H1 (cell line): ENCODE results near the gene MICU1. TPM values are rescaled to one million over a fixed set of nuclear protein-coding genes. Genes with fewer than 3 reads are reported as not detected.

Experiments used
- CTCF ChIA-PET: fragments of 300-600 bp; sonication (Branson Sonifier 250); formaldehyde crosslinking; loops from one replicate; lab custom pipeline; 2021; ENCODE audit not compliant: partially characterized antibody; lab: Charles Lee
- POLR2A ChIA-PET: fragments of 300-600 bp; sonication (Branson Sonifier 250); formaldehyde crosslinking; loops from one replicate; lab custom pipeline; 2021; ENCODE audit warnings: inconsistent platforms; ENCODE audit not compliant: partially characterized antibody; lab: Charles Lee
- DNase-seq, 2 experiments: peaks; one replicate each; pipeline versions ENCODE4 v3.0.0 to v3.0.0-alpha.2; 2010 to 2022; ENCODE audit warnings: low spot score in 2 of 2, low read depth in 1 of 2, mixed read lengths in 1 of 2
- FAIRE-seq: peaks from 2 replicates; lab custom pipeline; 2011; peaks lifted over from hg19 to GRCh38; lab: Jason Lieb, UNC
- H2AFZ ChIP-seq: 2 replicates; pipeline ENCODE4 v1.8.1; 2012; ENCODE audit warnings: low read length, inconsistent platforms
- H2AK5ac ChIP-seq: 2 replicates; pipeline ENCODE4 v1.6.1; 2013; ENCODE audit warnings: low read depth, low read length
- H2BK120ac ChIP-seq: replicated peaks from 2 replicates; pipeline ENCODE3; 2013; ENCODE audit warnings: low read depth, low read length, inconsistent platforms
- H2BK12ac ChIP-seq: 2 replicates; pipeline ENCODE4 v1.6.1; 2013; ENCODE audit warnings: low read depth, low read length
- H2BK15ac ChIP-seq: 2 replicates; pipeline ENCODE4 v1.6.1; 2013; ENCODE audit warnings: low read length
- H2BK20ac ChIP-seq: 2 replicates; pipeline ENCODE4 v1.6.1; 2013; ENCODE audit warnings: low read length
- H2BK5ac ChIP-seq: 2 replicates; pipeline ENCODE4 v1.6.1; 2013; ENCODE audit warnings: low read depth, low read length
- H3K14ac ChIP-seq: 2 replicates; pipeline ENCODE4 v1.6.1; 2013; ENCODE audit warnings: inconsistent platforms; ENCODE audit not compliant: insufficient read length
- H3K18ac ChIP-seq: 2 replicates; pipeline ENCODE4 v1.6.1; 2013; ENCODE audit warnings: low read length; ENCODE audit errors: extremely low read depth
- H3K23ac ChIP-seq: 2 replicates; pipeline ENCODE4 v1.6.1; 2013; ENCODE audit warnings: inconsistent platforms; ENCODE audit not compliant: insufficient read length
- H3K23me2 ChIP-seq: 2 replicates; pipeline ENCODE4 v1.6.1; 2013; ENCODE audit warnings: low read depth, low read length
- H3K27ac ChIP-seq: 2 replicates; pipeline ENCODE4 v1.6.1; 2011; ENCODE audit warnings: low read depth, low read length, inconsistent platforms
- H3K27me3 ChIP-seq, 4 experiments: replicated peaks in 1 of 4; 1 replicate in 1 of 4; 2 replicates in 3 of 4; pipeline versions ENCODE4 v1.6.1 to v1.8.1; 2011 to 2013; ENCODE audit warnings: low read length in 3 of 4, mild to moderate bottlenecking in 3 of 4, inconsistent platforms in 2 of 4, mixed read lengths in 2 of 4, moderate library complexity in 1 of 4; ENCODE audit not compliant: control insufficient read depth in 3 of 4, insufficient read depth in 3 of 4; ENCODE audit errors: extremely low read depth in 1 of 4
- H3K36me3 ChIP-seq, 4 experiments: 2 replicates each; pipeline versions ENCODE4 v1.6.1 to v1.8.1; 2011 to 2013; ENCODE audit warnings: mild to moderate bottlenecking in 4 of 4, low read length in 3 of 4, moderate library complexity in 2 of 4, control low read depth in 1 of 4, inconsistent platforms in 1 of 4; ENCODE audit not compliant: insufficient read depth in 4 of 4, control insufficient read depth in 2 of 4
- H3K4ac ChIP-seq: replicated peaks from 2 replicates; pipeline ENCODE3; 2013; ENCODE audit warnings: low read length, low read depth, mixed read lengths, inconsistent platforms; ENCODE audit not compliant: insufficient read length
- H3K4me1 ChIP-seq, 4 experiments: replicated peaks in 1 of 4; 1 replicate in 1 of 4; 2 replicates in 3 of 4; pipeline versions ENCODE4 v1.6.1 to v1.8.1; 2011 to 2013; ENCODE audit warnings: low read length in 3 of 4, inconsistent platforms in 2 of 4, mixed read lengths in 1 of 4; ENCODE audit not compliant: insufficient read depth in 4 of 4, control insufficient read depth in 3 of 4
- H3K4me2 ChIP-seq, 2 experiments: 2 replicates each; pipeline versions ENCODE4 v1.6.1 to v1.8.1; 2011 to 2013; ENCODE audit warnings: low read depth in 2 of 2, low read length in 2 of 2, control low read depth in 1 of 2, inconsistent platforms in 1 of 2, mild to moderate bottlenecking in 1 of 2; ENCODE audit not compliant: insufficient read depth in 1 of 2
- H3K4me3 ChIP-seq, 4 experiments: fragments of 200-600, 300-600 bp in 1 of 4; sonication (generic), shearing (Covaris generic), sonication (Bioruptor Twin) in 1 of 4; 2 replicates each; pipeline versions ENCODE4 v1.5.1 to v1.8.1; 2011 to 2016; ENCODE audit warnings: low read length in 4 of 4, low read depth in 3 of 4, control low read depth in 2 of 4, inconsistent platforms in 2 of 4, mild to moderate bottlenecking in 2 of 4, mixed read lengths in 1 of 4, moderate library complexity in 1 of 4; ENCODE audit not compliant: insufficient read depth in 2 of 4; ENCODE audit errors: extremely low read depth in 1 of 4
- H3K56ac ChIP-seq: replicated peaks from 2 replicates; pipeline ENCODE3; 2013; ENCODE audit warnings: low read depth, mild to moderate bottlenecking, mixed read lengths, low read length, inconsistent platforms; ENCODE audit not compliant: insufficient read length
- H3K79me1 ChIP-seq: 2 replicates; pipeline ENCODE4 v1.6.1; 2013; ENCODE audit warnings: low read depth, low read length, control low read depth
- H3K79me2 ChIP-seq, 2 experiments: 2 replicates each; pipeline versions ENCODE4 v1.6.1 to v1.8.1; 2012 to 2013; ENCODE audit warnings: low read length in 2 of 2, mild to moderate bottlenecking in 2 of 2, inconsistent platforms in 1 of 2; ENCODE audit not compliant: insufficient read depth in 2 of 2, control insufficient read depth in 1 of 2
- H3K9ac ChIP-seq, 4 experiments: replicated peaks in 1 of 4; 1 replicate in 1 of 4; 2 replicates in 3 of 4; pipeline versions ENCODE4 v1.6.1 to v1.8.1; 2011 to 2013; ENCODE audit warnings: low read depth in 3 of 4, low read length in 3 of 4, control low read depth in 2 of 4, mild to moderate bottlenecking in 2 of 4, moderate library complexity in 2 of 4, inconsistent platforms in 1 of 4; ENCODE audit errors: extremely low read depth in 1 of 4
- H3K9me3 ChIP-seq, 2 experiments: 2 replicates each; pipeline versions ENCODE4 v1.6.1 to v1.8.1; 2012 to 2013; ENCODE audit warnings: mild to moderate bottlenecking in 2 of 2, moderate library complexity in 2 of 2, control low read depth in 1 of 2, inconsistent platforms in 1 of 2, low read depth in 1 of 2, low read length in 1 of 2, mixed read lengths in 1 of 2; ENCODE audit not compliant: insufficient read depth in 2 of 2
- H4K20me1 ChIP-seq, 2 experiments: replicated peaks in 1 of 2; 2 replicates each; pipeline versions ENCODE3 to v1.8.1; 2011 to 2013; ENCODE audit warnings: inconsistent platforms in 2 of 2, low read length in 2 of 2, mild to moderate bottlenecking in 1 of 2; ENCODE audit not compliant: insufficient read depth in 2 of 2, control insufficient read depth in 1 of 2
- H4K5ac ChIP-seq: 2 replicates; pipeline ENCODE4 v1.6.1; 2013; ENCODE audit warnings: low read length, low read depth, mixed read lengths, inconsistent platforms; ENCODE audit not compliant: insufficient read length
- H4K8ac ChIP-seq: 2 replicates; pipeline ENCODE4 v1.8.0; 2013; ENCODE audit warnings: mild to moderate bottlenecking, moderate library complexity, low read length, inconsistent platforms; ENCODE audit not compliant: insufficient read depth; ENCODE audit errors: extremely low read depth
- H4K91ac ChIP-seq: replicated peaks from 2 replicates; pipeline ENCODE3; 2013; ENCODE audit warnings: low read length, mixed read lengths, inconsistent platforms; ENCODE audit not compliant: insufficient read length
- BCL11A ChIP-seq, 2 experiments: IDR thresholded peaks; one replicate each; pipeline ENCODE4 v1.6.1; 2011; ENCODE audit warnings: low read depth in 2 of 2, low read length in 2 of 2, mild to moderate bottlenecking in 2 of 2
- RAD21 ChIP-seq, 2 experiments: IDR thresholded peaks in 1 of 2; conservative IDR thresholded peaks in 1 of 2; 2 replicates each; pipeline ENCODE4 v1.6.1; 2011; ENCODE audit warnings: low read depth in 2 of 2, low read length in 2 of 2, improper control_type of control experiment in 1 of 2, inconsistent platforms in 1 of 2, mild to moderate bottlenecking in 1 of 2, moderate library complexity in 1 of 2
- TEAD4 ChIP-seq: IDR thresholded peaks from 2 replicates; pipeline ENCODE4 v1.6.1; 2012; ENCODE audit warnings: low read depth, low read length, inconsistent platforms, mixed read lengths
- WGBS, 2 experiments: shearing (Covaris generic) in 1 of 2; methylation state at CpG; one replicate each; pipeline versions ENCODE4 v1.1.6 to v1.1.7; 2013 to 2015; ENCODE audit warnings: low lambda C conversion rate in 2 of 2, mixed read lengths in 2 of 2, inconsistent platforms in 1 of 2, low coverage in 1 of 2, missing lambda C conversion rate in 1 of 2; ENCODE audit not compliant: insufficient replicate concordance in 2 of 2, insufficient coverage in 1 of 2, insufficient read length in 1 of 2; ENCODE audit errors: extremely low coverage in 1 of 2, missing lambda C conversion rate in 1 of 2; 5-methylcytosine and 5-hydroxymethylcytosine counted together
- polyA plus RNA-seq, 7 experiments: library from polyadenylated mRNA; depleted of rRNA in 3 of 7; stranded (reverse) in 5 of 7; unstranded in 2 of 7; fragments of >200 nt in 5 of 7; fragments of 200-250 nt in 2 of 7; gene quantifications; 1 replicate in 5 of 7; 2 replicates in 1 of 7; 4 replicates in 1 of 7; pipeline versions ENCODE4 v1.2.1 to v1.2.3, GENCODE V29; 2011 to 2013; ENCODE audit warnings: missing spikeins in 2 of 7, mixed read lengths in 2 of 7
- total RNA-seq: library from RNA; stranded (reverse); fragmentation: NEBNext Ultra II Directional; extraction: Animal tissue kit (Norgen Biotek cat#: 25700); gene quantifications from 2 replicates; pipeline ENCODE4 v1.2.1, GENCODE V29; 2021
- TF ChIP-seq, protein P1 (sequence below), 3 experiments: IDR thresholded peaks; 1 replicate in 2 of 3; 2 replicates in 1 of 3; pipeline versions ENCODE4 v1.5.1 to v1.6.1; 2011; ENCODE audit warnings: low read length in 3 of 3, mild to moderate bottlenecking in 3 of 3, inconsistent platforms in 2 of 3, low read depth in 1 of 3, moderate library complexity in 1 of 3; ENCODE audit not compliant: insufficient read depth in 1 of 3; ENCODE audit errors: control extremely low read depth in 1 of 3

The MICU1 gene
- total and polyA plus RNA-seq, 2 of the 8 experiments (the other 6 are each of a cell fraction or from before 2014, with no cell fraction given), result 18.0 to 36.7 TPM

DNA sequence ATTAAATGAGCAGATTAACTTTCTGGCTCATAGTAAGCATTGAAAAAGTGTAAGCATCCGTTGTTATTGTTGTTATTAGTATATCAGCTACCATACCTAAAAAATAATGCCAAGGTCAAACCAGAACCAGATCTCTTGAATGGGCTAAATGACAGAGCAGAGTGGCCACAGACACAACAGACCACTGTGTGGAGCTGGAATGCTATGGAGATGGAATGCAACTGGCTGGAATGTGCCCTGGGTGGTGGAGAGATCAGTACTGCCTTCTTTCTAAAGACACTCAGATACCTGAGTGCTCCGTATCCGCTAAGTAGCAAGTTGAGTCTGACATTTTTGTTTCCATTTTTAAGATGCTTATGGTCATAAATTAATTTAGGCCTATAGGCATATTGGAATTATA, 250.7 kb downstream of the MICU1 start:
- no peak overlapping the region for H4K91ac ChIP-seq
- FAIRE-seq, result peak; percentile 71
- no peak overlapping the region for H2BK15ac ChIP-seq
- H4K5ac ChIP-seq, result no peak overlapping the region
- POLR2A ChIA-PET, result interaction anchor here (1.2 kb wide), 1 partner anchor 11 kb away, joined by 6 read pairs; no protein-coding TSS in a partner anchor
- H4K20me1 ChIP-seq, result no peaks in the 10 kb centered on the region
- no peak overlapping the region for H2AK5ac ChIP-seq
- H3K9ac ChIP-seq, result no peak overlapping the region
- no peak overlapping the region for H2BK5ac ChIP-seq
- no peaks in the 10 kb centered on the region for H3K79me2 ChIP-seq
- no peak overlapping the region for H3K14ac ChIP-seq
- no peak overlapping the region for H3K4me2 ChIP-seq
- H2BK20ac ChIP-seq, result no peak overlapping the region
- CTCF ChIA-PET, result interaction anchor here (0.7 to 4.4 kb wide), 37 partner anchors 10 to 794 kb away, joined by 3 to 44 read pairs (median 3); no protein-coding TSS in a partner anchor
- no peaks in the 10 kb centered on the region for H3K23me2 ChIP-seq
- H3K4me3 ChIP-seq, result no peak overlapping the region
- H3K9me3 ChIP-seq, result no peaks in the 10 kb centered on the region
- no peaks in the 10 kb centered on the region for H3K27me3 ChIP-seq
- H3K56ac ChIP-seq, result no peak overlapping the region
- 91% methylated on average over 3 of the region's 3 CpGs; no CpG with 5 or more reads in 1 of the 2 experiments for WGBS, 2 experiments
- no peak overlapping the region for H2BK120ac ChIP-seq
- TF ChIP-seq TEAD4, result peak; percentile 95
- TF ChIP-seq, protein P1, sequence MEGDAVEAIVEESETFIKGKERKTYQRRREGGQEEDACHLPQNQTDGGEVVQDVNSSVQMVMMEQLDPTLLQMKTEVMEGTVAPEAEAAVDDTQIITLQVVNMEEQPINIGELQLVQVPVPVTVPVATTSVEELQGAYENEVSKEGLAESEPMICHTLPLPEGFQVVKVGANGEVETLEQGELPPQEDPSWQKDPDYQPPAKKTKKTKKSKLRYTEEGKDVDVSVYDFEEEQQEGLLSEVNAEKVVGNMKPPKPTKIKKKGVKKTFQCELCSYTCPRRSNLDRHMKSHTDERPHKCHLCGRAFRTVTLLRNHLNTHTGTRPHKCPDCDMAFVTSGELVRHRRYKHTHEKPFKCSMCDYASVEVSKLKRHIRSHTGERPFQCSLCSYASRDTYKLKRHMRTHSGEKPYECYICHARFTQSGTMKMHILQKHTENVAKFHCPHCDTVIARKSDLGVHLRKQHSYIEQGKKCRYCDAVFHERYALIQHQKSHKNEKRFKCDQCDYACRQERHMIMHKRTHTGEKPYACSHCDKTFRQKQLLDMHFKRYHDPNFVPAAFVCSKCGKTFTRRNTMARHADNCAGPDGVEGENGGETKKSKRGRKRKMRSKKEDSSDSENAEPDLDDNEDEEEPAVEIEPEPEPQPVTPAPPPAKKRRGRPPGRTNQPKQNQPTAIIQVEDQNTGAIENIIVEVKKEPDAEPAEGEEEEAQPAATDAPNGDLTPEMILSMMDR (IDR thresholded peaks at IDR 0.05; ENCODE audit: control extremely low read depth in 1 of 3, insufficient read depth in 1 of 3, low read depth in 1 of 3, low read length in 3 of 3), result peak; percentile 15 to 38 (median 21); a peak in 3 of 4 replicates
- TF ChIP-seq RAD21 (IDR thresholded peaks at IDR 0.05 in 1 of 2, conservative IDR thresholded peaks at IDR 0.05 in 1 of 2; ENCODE audit: low read depth in 2 of 2, low read length in 2 of 2), result peak; percentile 70 to 72
- TF ChIP-seq BCL11A (IDR thresholded peaks at IDR 0.05; ENCODE audit: low read depth in 2 of 2, low read length in 2 of 2), result no peak
- TF ChIP-seq, all 59 proteins: peak for 3
- no peaks in the 10 kb centered on the region for H3K79me1 ChIP-seq
- DNase-seq, result no peak
- no peak overlapping the region for H3K4ac ChIP-seq
- no peaks in the 10 kb centered on the region for H3K4me1 ChIP-seq
- no peak overlapping the region for H4K8ac ChIP-seq
- no peak overlapping the region for H3K23ac ChIP-seq
- H3K18ac ChIP-seq, result no peak overlapping the region
- H3K36me3 ChIP-seq, result no peaks in the 10 kb centered on the region; a peak in 1 of 8 replicates
- H2AFZ ChIP-seq, result no peak overlapping the region
- no peak overlapping the region for H2BK12ac ChIP-seq
- no peak overlapping the region for H3K27ac ChIP-seq
